ENCODE measurements around the gene IGFBP2. TPM values are rescaled to one million over a fixed set of nuclear protein-coding genes. Genes with fewer than 3 reads are reported as not detected.

The IGFBP2 gene
- total RNA-seq, 6 donors from 2014 or later: 16.8 to 82.8 (median 41.9) TPM

DNA sequence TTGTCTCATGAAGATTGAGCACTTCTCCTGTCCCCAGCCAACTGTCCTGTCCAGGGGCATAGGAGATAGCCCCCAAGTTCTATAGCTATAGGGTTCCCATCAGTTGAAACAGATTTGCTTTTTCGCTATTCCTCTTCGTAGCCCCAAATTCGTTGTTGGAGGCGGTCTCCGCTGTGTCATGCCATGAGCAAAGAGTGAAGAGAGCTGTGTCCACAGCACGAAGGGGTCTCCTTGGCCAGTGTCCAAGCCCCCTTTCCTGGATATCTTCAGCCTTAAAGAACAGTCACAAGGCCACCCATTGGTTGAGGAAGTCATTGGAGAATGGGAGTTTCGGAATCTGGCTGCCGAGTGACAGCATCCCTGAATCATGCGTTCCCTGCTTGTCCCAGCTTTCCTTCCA, 41.2 kb downstream of the IGFBP2 start:
- Histone ChIP-seq H3K9me3 (no peaks in the 10 kb centered on the region), H3K27me3 (no peaks in the 10 kb centered on the region), H3K27ac (no peak overlapping the region), H3K4me1 (no peaks in the 10 kb centered on the region), H3K4me3 (no peak overlapping the region), H3K36me3 (peaks cover 0 to 7% (median 0%) of the 10 kb centered on the region in 4 donors)
- ATAC-seq (ENCODE audit: low FRiP score in 2 of 2): no peak
- DNase-seq: no peak
- WGBS, 2 donors: 83 to 91% methylated on average over 8 to 9 of the region's 9 CpGs
- TF ChIP-seq POLR2AphosphoS5 (IDR thresholded peaks at IDR 0.05) (no peak), POLR2A (IDR thresholded peaks at IDR 0.05) (no peak), EP300 (IDR thresholded peaks at IDR 0.05) (no peak), CTCF (IDR thresholded peaks at IDR 0.05) (no peak)

DNA sequence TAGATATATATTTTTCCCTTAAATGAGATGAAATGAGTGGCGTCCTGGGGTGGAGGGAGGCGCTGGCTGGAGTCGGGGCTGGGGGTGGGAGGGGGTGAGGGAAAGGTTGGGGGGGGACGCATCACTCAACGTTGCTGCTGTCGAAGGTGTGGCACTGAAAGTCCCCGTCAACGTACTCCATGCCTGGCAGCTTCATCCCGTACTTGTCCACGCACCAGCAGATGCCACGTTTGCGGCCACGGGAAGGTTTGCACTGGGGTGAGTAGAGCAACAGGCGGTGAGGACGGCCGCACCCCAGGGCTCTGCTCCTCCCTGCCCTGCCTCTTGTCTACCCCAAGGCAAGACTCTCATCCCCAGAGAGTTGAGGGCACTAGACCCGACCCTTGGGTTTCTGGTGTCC, 43.4 kb downstream of the IGFBP2 start:
- no peaks in the 10 kb centered on the region for H3K9me3 ChIP-seq

DNA sequence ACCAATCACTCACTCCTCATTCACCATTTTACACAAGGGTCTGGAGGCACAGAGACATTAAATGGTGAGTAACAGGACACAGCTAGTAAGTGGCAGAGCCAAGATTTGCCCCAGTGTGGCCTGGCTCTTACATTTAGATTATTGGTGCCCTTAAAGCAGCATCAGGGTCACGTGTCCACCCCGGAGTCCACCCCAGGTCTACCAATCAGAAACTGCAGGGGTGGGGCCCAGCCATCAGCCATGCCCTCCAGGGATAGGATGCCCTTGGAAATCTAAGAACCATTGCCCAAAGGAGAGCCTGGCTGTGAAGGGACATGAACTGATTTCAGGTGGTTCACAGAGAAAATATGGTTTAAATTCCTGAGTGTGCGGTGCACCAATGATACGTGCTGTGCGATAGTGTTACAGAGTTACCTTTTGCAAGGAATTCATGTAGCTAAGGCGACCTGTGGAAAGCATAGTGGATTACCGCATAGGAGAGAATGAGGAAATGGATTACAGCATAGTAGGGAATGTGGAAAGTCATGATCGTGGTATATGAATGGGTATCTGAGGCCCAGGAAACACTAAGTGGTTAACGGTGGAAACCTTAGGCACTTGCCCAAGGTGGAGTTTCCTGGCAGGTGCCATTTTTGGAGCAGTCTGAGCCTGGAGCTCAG, 44.3 kb downstream of the IGFBP2 start:
- ATAC-seq (ENCODE audit: low FRiP score in 2 of 2): no peak
- Histone ChIP-seq H3K36me3 (peaks cover 0 to 7% (median 0%) of the 10 kb centered on the region in 4 donors), H3K9me3 (no peaks in the 10 kb centered on the region), H3K4me3 (no peak overlapping the region), H3K27me3 (no peaks in the 10 kb centered on the region), H3K27ac (no peak overlapping the region), H3K4me1 (peaks cover 0 to 8% (median 1%) of the 10 kb centered on the region in 4 donors)
- WGBS, 2 donors: 81 to 86% methylated on average over 9 of the region's 9 CpGs
- no peak for DNase-seq
- TF ChIP-seq POLR2A (IDR thresholded peaks at IDR 0.05) (no peak), POLR2AphosphoS5 (IDR thresholded peaks at IDR 0.05) (no peak), EP300 (IDR thresholded peaks at IDR 0.05) (no peak), CTCF (IDR thresholded peaks at IDR 0.05) (no peak)

More for the DNA sequence above, 43.4 kb downstream of the IGFBP2 start:
- no peak for ATAC-seq (ENCODE audit: low FRiP score in 2 of 2)
- TF ChIP-seq POLR2A (IDR thresholded peaks at IDR 0.05): no peak
- no peak for TF ChIP-seq POLR2AphosphoS5 (IDR thresholded peaks at IDR 0.05)
- TF ChIP-seq CTCF (IDR thresholded peaks at IDR 0.05): no peak
- TF ChIP-seq EP300 (IDR thresholded peaks at IDR 0.05): no peak
- H3K4me1 ChIP-seq: peaks cover 0 to 4% (median 0%) of the 10 kb centered on the region in 4 donors
- H3K27ac ChIP-seq: no peak overlapping the region
- 87 to 88% methylated on average over 17 of the region's 17 CpGs for WGBS, 2 donors
- peaks cover 0 to 7% (median 0%) of the 10 kb centered on the region in 4 donors for H3K36me3 ChIP-seq
- H3K27me3 ChIP-seq: no peaks in the 10 kb centered on the region
- H3K4me3 ChIP-seq: no peak overlapping the region
- no peak for DNase-seq

DNA sequence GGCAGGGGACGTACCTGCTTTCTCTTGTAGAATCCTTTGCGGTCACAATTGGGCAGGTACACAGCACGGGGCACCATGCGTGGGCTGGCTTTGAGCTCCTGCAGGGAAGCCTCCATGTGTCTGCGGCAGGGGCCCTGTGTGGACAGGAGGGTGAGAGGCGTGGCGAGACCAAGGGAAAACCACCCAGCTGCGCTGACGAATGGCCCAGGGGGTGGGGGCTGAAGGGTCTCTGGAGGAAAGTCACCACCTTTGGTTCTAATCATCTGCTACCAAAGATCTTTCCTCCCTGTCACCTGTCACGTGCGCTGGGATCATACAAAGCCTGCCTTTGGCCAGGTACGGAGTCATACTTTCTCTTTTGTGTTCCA, 44.9 kb downstream of the IGFBP2 start:
- H3K9me3 ChIP-seq: no peaks in the 10 kb centered on the region
- peaks cover 0 to 7% (median 0%) of the 10 kb centered on the region in 4 donors for H3K36me3 ChIP-seq
- peaks cover 0 to 8% (median 4%) of the 10 kb centered on the region in 4 donors for H3K4me1 ChIP-seq
- WGBS, 2 donors: 93 to 98% methylated on average over 9 to 12 of the region's 12 CpGs
- no peak for TF ChIP-seq POLR2A (IDR thresholded peaks at IDR 0.05)
- no peak for TF ChIP-seq EP300 (IDR thresholded peaks at IDR 0.05)
- TF ChIP-seq CTCF (IDR thresholded peaks at IDR 0.05): no peak
- no peak for TF ChIP-seq POLR2AphosphoS5 (IDR thresholded peaks at IDR 0.05)
- H3K4me3 ChIP-seq: no peak overlapping the region
- H3K27ac ChIP-seq: no peak overlapping the region
- no peaks in the 10 kb centered on the region for H3K27me3 ChIP-seq
- ATAC-seq (ENCODE audit: low FRiP score in 2 of 2): no peak
- no peak for DNase-seq
